Measurements from ENCODE around the gene SLC36A2.

SLC36A2 gene

GRCh38 chr5:151344088-151344487, 3.3 kb downstream of the SLC36A2 start:
- TF ChIP-seq RARB (CRISPR knock-in tag; IDR thresholded peaks at IDR 0.05) = no peak
- no peak for TF ChIP-seq ZNF8 (CRISPR knock-in tag; IDR thresholded peaks at IDR 0.05)
- no peak for TF ChIP-seq BACH2 (CRISPR knock-in tag; IDR thresholded peaks at IDR 0.05; ENCODE audit: borderline replicate concordance)
- no peak for TF ChIP-seq ISL1 (CRISPR knock-in tag; IDR thresholded peaks at IDR 0.05)
- no peak for TF ChIP-seq ZFP30 (CRISPR knock-in tag; IDR thresholded peaks at IDR 0.05)
- no peak for TF ChIP-seq TSHZ2 (CRISPR knock-in tag; IDR thresholded peaks at IDR 0.05)
- TF ChIP-seq CSDC2 (CRISPR knock-in tag; IDR thresholded peaks at IDR 0.05) = no peak
- no peak for TF ChIP-seq ESRRG (CRISPR knock-in tag; IDR thresholded peaks at IDR 0.05)
- no peak for TF ChIP-seq ZNF70 (CRISPR knock-in tag; IDR thresholded peaks at IDR 0.05)
- TF ChIP-seq PATZ1 (CRISPR knock-in tag; IDR thresholded peaks at IDR 0.05; ENCODE audit: borderline replicate concordance) = no peak
- TF ChIP-seq TOX (CRISPR knock-in tag; IDR thresholded peaks at IDR 0.05; ENCODE audit: borderline replicate concordance) = no peak
- TF ChIP-seq ZFP3 (CRISPR knock-in tag; IDR thresholded peaks at IDR 0.05) = no peak
- no peak for TF ChIP-seq OSR1 (CRISPR knock-in tag; IDR thresholded peaks at IDR 0.05)
- no peak for ATAC-seq

GRCh38 chr5:151340004-151340403, 7.4 kb downstream of the SLC36A2 start:
- no peak for ATAC-seq
- TF ChIP-seq CSDC2 (CRISPR knock-in tag; IDR thresholded peaks at IDR 0.05) (no peak), ZNF8 (CRISPR knock-in tag; IDR thresholded peaks at IDR 0.05) (no peak), ZC3H10 (CRISPR knock-in tag; IDR thresholded peaks at IDR 0.05) (no peak), BACH2 (CRISPR knock-in tag; IDR thresholded peaks at IDR 0.05; ENCODE audit: borderline replicate concordance) (no peak), SNAI2 (CRISPR knock-in tag; IDR thresholded peaks at IDR 0.05) (no peak), ISL1 (CRISPR knock-in tag; IDR thresholded peaks at IDR 0.05) (no peak), TOX (CRISPR knock-in tag; IDR thresholded peaks at IDR 0.05; ENCODE audit: borderline replicate concordance) (no peak), PPARA (CRISPR knock-in tag; IDR thresholded peaks at IDR 0.05; ENCODE audit: borderline replicate concordance) (no peak), CSRNP3 (CRISPR knock-in tag; IDR thresholded peaks at IDR 0.05) (no peak), GLIS3 (CRISPR knock-in tag; IDR thresholded peaks at IDR 0.05) (no peak), ZFP30 (CRISPR knock-in tag; IDR thresholded peaks at IDR 0.05) (no peak)

- TF ChIP-seq OSR1 (CRISPR knock-in tag; IDR thresholded peaks at IDR 0.05) (no peak), CSDC2 (CRISPR knock-in tag; IDR thresholded peaks at IDR 0.05) (no peak), CREB5 (CRISPR knock-in tag; IDR thresholded peaks at IDR 0.05; ENCODE audit: low read depth) (no peak), TCF4 (CRISPR knock-in tag; IDR thresholded peaks at IDR 0.05; ENCODE audit: borderline replicate concordance) (no peak), ZC3H10 (CRISPR knock-in tag; IDR thresholded peaks at IDR 0.05) (no peak), ZFP30 (CRISPR knock-in tag; IDR thresholded peaks at IDR 0.05) (no peak), SNAI2 (CRISPR knock-in tag; IDR thresholded peaks at IDR 0.05) (no peak), GLIS3 (CRISPR knock-in tag; IDR thresholded peaks at IDR 0.05) (no peak), RARB (CRISPR knock-in tag; IDR thresholded peaks at IDR 0.05) (no peak), POU6F1 (CRISPR knock-in tag; IDR thresholded peaks at IDR 0.05; ENCODE audit: borderline replicate concordance, low read depth) (no peak), BACH2 (CRISPR knock-in tag; IDR thresholded peaks at IDR 0.05; ENCODE audit: borderline replicate concordance) (no peak), ISL1 (CRISPR knock-in tag; IDR thresholded peaks at IDR 0.05) (no peak), ESRRG (CRISPR knock-in tag; IDR thresholded peaks at IDR 0.05) (no peak)
- ATAC-seq = no peak
Measured at GRCh38 chr5:151338734-151339133, 8.6 kb downstream of the SLC36A2 start.

All from SK-N-SH treated with all-trans-retinoic acid at 6 μM for 48 hours (cell line).